Measurements from ENCODE around the gene FAM135A. TPM values are rescaled to one million over a fixed set of nuclear protein-coding genes. Genes with fewer than 3 reads are reported as not detected.

FAM135A gene
- total and polyA plus RNA-seq, 2 of the 8 experiments (the other 6 are each of a cell fraction or from before 2014, with no cell fraction given), result 17.4 to 35.7 TPM

GRCh38 chr6:70530023-70530422, 116.7 kb downstream of the FAM135A start (continued):
- TF ChIP-seq CHD7 (IDR thresholded peaks at IDR 0.05; ENCODE audit: insufficient replicate concordance, low read length), result no peak
- no peak for TF ChIP-seq CTCF (IDR thresholded peaks at IDR 0.05; ENCODE audit: control extremely low read depth in 1 of 3, insufficient read depth in 1 of 3, low read depth in 1 of 3, low read length in 3 of 3)
- TF ChIP-seq HDAC2 (IDR thresholded peaks at IDR 0.05; ENCODE audit: borderline replicate concordance in 1 of 2, low read depth in 2 of 2, low read length in 2 of 2), result no peak

Data from H1 (cell line).